AG04449 (cell line): ENCODE data around the gene PLA2G4B.

Experiments used
- CTCF ChIA-PET: fragments of 350-600 bp; formaldehyde crosslinking; extraction: SDS; loops from one replicate; lab custom pipeline; 2021; ENCODE audit warnings: antibody characterized with exemption; lab: Yijun Ruan, JAX
- POLR2A ChIA-PET: fragments of 400-600, 350-600 bp; formaldehyde crosslinking; extraction: SDS; loops from one replicate; lab custom pipeline; 2020; ENCODE audit warnings: antibody characterized with exemption, inconsistent platforms; lab: Yijun Ruan, JAX
- DNase-seq: peaks from one replicate; pipeline ENCODE4 v3.0.0-alpha.2; 2010; ENCODE audit warnings: low read depth, low spot score
- H3K4me3 ChIP-seq: 2 replicates; pipeline ENCODE4 v1.5.1; 2011; ENCODE audit warnings: low read depth, mild to moderate bottlenecking, control low read depth, low read length
- CTCF ChIP-seq: IDR thresholded peaks from one replicate; pipeline ENCODE4 v1.5.1; 2011; ENCODE audit warnings: mild to moderate bottlenecking, moderate library complexity, low read length, control low read depth, inconsistent platforms; ENCODE audit not compliant: insufficient read depth; ENCODE audit errors: missing control alignments

PLA2G4B gene

GRCh38 chr15:41816788-41817187, 21.9 kb upstream of the PLA2G4B start:
- TF ChIP-seq CTCF, result no peak
- no peak overlapping the region for H3K4me3 ChIP-seq
- CTCF ChIA-PET, result interaction anchor here (0.8 to 5.9 kb wide), 2 partner anchors 44 to 214 kb away, joined by 3 to 51 read pairs; partner anchors contain the start of gene MAPKBP1
- DNase-seq, result no peak
- POLR2A ChIA-PET, result no interaction called here

- TF ChIP-seq CTCF, result no peak
- no peak for DNase-seq
- H3K4me3 ChIP-seq, result no peak overlapping the region
- POLR2A ChIA-PET, result no interaction called here
- CTCF ChIA-PET, result interaction anchor here (0.8 to 5.9 kb wide), 4 partner anchors 9 to 352 kb away, joined by 3 to 51 read pairs (median 4); partner anchors contain the start of gene MAPKBP1
These were observed 21.3 kb upstream of the PLA2G4B start for GRCh38 chr15:41817327-41817726.

- DNase-seq, result no peak
- POLR2A ChIA-PET, result no interaction called here
- no peak for TF ChIP-seq CTCF
- H3K4me3 ChIP-seq, result no peak overlapping the region
- CTCF ChIA-PET, result interaction anchor here (1.0 to 5.9 kb wide), 4 partner anchors 9 to 352 kb away, joined by 3 to 51 read pairs (median 4); partner anchors contain the start of gene MAPKBP1
These were observed 20.9 kb upstream of the PLA2G4B start for GRCh38 chr15:41817781-41818180.

GRCh38 chr15:41819455-41820050, 19.1 kb upstream of the PLA2G4B start:
- ChIA-PET CTCF (interaction anchor here (1.0 to 9.2 kb wide), 4 partner anchors 9 to 85 kb away, joined by 3 to 98 read pairs (median 27); partner anchors contain the start of gene MAPKBP1), POLR2A (no interaction called here)
- no peak for DNase-seq
- no peak for TF ChIP-seq CTCF
- H3K4me3 ChIP-seq, result no peak overlapping the region

- no peak overlapping the region for H3K4me3 ChIP-seq
- CTCF ChIA-PET, result interaction anchor here (0.9 to 9.2 kb wide), 4 partner anchors 10 to 263 kb away, joined by 3 to 98 read pairs (median 27); partner anchors contain the start of gene MAPKBP1
- no peak for TF ChIP-seq CTCF
- POLR2A ChIA-PET, result no interaction called here
- DNase-seq, result no peak
These were observed 17.7 kb upstream of the PLA2G4B start for GRCh38 chr15:41820791-41821423.

GRCh38 chr15:41821831-41822230, 16.8 kb upstream of the PLA2G4B start:
- CTCF ChIA-PET, result interaction anchor here (5.9 to 9.2 kb wide), 2 partner anchors 11 to 49 kb away, joined by 51 to 98 read pairs; partner anchors contain the start of gene MAPKBP1
- POLR2A ChIA-PET, result no interaction called here
- no peak for DNase-seq
- no peak for TF ChIP-seq CTCF
- H3K4me3 ChIP-seq, result no peak overlapping the region
